Central memory CD4-positive, alpha-beta T cell (primary cell): ENCODE data around the gene TVP23C.
A peak's percentile ranks its signal among the peaks of the same experiment; 100 is the strongest.
"Not testable (repeated sequence)": the region's sequence is repeated elsewhere in the genome, so short reads cannot be mapped to it uniquely, and the experiment has no call there.

Experiments used
- DNase-seq: peaks from one replicate; pipeline ENCODE4 v3.0.0; 2022

Gene TVP23C

DNA sequence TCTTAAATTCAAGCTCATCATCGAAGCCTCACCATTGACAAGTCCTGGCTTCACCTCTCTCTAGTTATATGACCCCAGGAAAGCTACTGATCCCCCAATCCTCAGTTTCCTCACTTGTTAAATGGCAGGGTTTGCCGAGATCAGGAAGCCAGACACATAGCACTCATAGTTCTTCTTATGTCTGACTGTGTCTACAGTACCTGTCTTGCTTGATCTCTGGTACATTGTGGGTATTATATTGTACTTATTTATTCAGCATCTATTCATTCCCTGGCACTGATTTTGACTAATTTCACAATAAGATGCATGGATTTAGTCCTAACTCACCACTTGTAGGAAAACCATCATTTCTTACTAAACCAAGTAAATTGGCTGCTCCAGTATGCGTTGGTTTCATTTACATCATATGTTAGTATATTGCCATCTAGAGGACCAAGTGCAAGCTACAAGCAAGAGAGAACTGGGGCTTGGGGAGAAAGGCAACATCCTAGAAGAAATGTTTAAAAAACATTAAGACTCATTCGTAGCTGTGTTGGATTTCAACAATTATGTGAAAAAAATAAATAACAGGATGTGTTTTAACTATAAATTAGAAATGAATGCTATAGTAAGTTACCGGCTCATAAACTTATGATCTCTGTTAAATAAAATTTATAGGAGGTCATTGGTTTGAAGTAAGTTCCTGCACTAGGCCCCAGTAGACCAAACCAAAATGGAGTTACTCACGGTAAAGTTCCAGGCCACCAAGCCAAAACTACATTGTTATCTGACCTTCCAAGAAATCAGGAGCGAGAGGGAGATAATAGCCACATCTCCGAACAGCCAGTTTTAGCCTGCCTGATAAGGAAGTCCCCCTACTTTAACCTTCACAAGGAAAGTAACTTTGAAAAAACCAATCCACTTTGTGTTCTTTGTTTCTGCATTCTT, 36.7 kb downstream of the TVP23C start:
- DNase-seq: not testable (repeated sequence)

DNA sequence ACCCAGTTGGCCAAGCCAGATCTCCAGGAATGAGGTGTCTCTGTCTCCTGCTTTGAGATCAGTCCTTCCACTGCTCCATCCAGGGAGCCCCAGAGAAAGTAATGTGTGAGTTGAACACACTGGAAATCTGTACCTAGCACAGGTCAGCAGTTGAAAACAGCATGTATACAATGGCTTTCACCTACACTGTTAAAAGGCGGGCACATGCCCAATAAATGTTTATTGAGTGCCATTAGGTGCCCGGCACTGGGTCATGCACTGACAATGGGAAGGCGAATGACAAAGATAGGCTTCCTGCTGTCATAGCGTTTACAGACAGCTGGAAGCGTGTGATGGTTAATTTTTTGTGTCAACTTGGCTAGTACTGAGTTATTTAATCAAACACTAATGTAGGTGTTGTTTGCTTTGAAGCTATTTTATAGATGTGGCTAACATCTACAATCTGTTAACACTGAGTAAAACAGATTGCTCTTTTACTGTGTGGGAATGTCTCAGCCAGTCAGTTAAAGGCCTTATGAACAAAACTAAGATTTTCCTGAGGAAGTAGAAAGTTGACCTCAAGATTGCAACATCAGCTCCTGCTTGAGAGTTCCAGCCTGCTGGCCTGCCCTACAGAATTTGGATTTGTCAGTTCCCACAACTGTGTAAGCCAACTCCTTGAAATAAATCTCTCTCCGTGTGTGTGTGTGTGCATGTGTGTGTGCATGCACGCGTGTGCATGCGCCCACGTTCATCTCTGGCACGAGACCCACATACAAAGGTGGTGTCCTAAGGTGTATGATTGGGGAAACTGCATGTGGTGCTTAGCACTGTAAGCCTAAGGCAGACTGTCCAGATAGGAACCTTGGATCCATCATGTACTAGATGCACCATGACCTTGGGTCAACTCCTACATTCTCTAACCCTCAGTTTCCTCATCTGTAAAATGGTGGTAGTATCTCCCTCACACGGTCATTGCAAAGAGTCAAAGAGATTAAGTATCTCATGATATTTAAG, 38.0 kb downstream of the TVP23C start:
- DNase-seq: not testable (repeated sequence)

- DNase-seq: no peak
These were observed 47.1 kb downstream of the TVP23C start for GRCh38 chr17:15516150-15516549.

DNA sequence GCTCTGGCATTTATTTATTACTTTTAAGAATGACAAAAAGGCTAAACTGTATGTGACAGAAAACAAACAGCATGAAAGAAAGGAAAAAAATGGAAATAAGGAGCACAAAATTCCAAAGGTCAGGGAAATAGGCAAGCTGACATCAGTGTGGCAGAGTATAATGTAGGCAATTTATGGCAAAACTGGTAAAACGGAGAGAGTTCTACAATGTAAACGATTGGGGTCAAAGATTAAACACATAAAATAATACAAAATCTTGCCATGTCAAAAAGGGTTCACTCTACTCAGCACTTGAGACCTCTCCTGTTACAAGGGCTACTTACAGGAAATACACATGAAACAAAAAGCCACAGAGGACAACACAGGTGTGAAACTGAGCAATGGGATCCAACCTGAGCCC, 48.8 kb downstream of the TVP23C start:
- DNase-seq: no peak

DNA sequence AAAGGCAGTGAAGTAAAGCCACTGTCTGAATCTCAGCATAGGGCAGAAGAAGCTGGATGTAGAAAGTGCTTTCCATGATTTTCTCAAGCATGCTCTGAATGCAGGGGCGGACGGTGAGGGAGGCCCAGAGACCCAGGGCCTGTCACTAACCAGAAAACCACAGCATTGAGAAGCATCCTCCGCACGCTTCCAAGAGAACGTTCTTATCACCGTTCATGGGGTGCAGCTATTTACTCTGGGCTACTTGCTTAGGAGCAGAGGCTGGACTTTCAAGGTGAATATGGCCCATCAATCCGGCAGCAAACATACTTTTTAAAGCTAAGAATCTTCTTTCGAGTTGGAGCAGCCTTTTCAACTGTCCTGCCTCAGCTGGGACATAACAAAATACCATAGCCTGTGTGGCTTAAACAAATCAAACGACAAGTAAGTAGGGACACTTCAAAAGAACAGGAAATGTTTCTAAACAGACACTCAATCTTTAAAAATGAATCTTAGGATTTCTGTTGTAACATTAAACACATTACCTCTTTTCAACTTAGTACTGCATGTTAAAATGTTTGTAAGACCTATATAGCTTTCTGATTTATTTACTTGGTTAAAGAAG, 49.3 kb downstream of the TVP23C start:
- DNase-seq: no peak

DNA sequence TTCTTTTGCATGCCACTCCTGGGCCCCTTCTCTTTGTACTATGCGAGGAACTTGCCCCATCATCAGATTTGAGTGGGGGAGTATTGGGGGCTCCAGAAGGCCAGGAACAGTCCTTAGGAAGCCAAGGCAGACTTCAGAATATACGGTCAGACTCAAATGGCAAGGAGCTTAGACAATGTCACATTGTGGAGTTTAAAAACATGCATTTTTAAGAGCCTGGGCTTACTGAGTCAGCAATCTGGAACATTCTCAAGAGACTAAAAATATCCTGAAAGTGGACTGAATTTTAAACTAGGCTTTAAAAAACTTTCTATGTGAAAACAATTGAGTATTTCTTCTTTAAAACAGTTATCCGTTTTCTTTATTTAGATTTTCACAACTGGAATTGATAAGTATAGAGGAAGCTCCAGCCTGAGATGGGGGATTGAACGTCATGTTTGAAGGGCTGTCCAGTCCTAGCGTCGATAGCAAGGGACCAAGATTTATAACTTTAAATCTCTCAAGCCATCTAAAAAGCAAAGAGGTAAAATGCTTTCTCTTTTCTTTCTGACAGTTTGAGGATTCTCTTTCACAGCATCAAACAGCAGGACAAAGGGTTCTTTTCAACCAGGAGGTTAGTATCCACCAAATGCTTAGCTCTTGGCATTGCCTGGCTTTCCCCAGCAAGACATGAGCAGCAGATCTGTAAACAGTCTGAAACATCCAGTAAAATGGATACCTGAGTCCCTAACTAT, 50.1 kb downstream of the TVP23C start:
- no peak for DNase-seq

DNA sequence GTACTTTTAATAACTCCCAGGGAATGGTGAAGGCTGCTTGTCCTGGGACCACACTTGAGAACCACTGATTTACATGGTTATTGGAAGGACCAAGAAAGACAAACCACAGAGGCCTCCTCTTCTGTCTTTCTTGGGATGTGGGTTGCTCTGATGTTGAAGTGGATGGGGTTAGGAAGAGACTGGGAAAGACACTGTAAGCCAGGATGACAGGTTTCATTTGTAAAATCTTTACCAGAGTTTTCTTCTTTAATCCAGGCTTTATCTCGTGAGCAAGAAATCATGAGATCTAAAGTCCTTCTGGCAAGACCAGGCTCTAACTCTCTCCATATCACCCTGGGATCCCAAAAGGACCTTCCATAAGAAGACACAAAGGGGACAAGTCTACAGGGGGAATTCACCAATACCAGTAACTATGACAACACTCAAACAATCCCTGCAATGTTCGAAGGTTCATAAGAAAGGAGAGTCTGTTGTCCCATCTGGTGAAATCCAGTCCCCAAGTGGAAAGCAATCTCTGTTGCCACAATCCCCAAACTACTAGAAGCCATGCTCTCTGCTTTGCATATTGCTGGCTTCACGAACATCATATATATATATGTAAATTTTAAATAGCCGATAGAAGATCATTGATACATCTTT, 51.1 kb downstream of the TVP23C start:
- DNase-seq: no peak

GRCh38 chr17:15511142-15511541, 52.1 kb downstream of the TVP23C start:
- no peak for DNase-seq

DNA sequence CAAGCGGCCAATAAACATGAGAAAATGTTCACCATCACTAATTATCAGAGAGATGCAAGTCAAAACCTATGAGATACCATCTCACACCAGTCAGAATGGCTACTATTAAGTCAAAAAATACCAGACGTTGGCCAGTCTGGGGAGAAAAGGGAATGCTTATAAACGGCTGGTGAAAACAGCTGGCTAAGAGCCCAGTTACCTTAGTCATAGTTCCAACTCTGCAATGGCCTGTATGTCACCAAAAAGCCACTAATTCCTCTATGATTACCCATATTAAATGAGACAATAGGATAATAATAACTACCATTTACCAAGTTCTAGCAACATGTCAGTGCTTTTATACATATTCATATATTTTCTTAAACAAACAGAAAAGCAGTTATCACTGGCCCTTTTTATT, 52.9 kb downstream of the TVP23C start:
- no peak for DNase-seq

- DNase-seq: no peak
These were observed 54.2 kb downstream of the TVP23C start for GRCh38 chr17:15509095-15509494.

DNA sequence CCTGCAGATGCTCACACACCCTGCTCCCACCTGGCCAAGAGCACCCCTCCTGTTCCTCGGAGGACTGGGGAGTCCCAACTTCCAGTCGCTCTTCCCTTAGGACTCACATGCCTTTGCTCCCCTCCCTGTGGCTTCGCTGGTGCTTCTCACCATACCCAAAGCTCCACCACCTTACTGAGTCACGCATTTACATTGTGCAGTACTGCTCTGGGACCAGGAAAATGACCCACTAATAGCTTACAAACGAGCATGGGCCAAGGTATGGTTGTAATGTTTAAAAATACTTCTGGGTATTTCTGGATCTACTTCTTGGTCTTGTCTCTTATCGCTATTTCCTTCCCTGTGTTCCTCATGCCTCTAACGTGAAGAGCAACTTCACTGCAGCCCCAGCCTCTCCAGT, 54.8 kb downstream of the TVP23C start:
- DNase-seq: no peak

DNA sequence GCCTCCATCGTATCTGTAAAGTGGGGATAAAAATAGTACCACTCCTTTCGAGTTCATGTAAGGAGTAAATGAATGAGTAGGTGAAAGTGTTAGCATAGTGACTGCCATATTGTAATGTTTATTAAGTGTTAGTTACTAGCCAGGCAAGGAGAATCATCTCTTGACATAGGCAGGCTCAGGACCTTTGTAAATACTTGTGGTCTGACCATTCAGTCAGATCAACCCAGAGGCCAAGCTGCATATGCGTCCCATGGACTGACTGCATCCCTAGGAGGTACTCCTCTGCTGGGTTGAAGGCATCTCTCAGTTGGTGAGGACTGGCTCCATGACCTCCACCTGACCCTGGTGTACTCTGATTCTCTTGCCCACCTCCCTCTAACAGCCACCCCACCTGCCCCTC, 55.4 kb downstream of the TVP23C start:
- no peak for DNase-seq

DNA sequence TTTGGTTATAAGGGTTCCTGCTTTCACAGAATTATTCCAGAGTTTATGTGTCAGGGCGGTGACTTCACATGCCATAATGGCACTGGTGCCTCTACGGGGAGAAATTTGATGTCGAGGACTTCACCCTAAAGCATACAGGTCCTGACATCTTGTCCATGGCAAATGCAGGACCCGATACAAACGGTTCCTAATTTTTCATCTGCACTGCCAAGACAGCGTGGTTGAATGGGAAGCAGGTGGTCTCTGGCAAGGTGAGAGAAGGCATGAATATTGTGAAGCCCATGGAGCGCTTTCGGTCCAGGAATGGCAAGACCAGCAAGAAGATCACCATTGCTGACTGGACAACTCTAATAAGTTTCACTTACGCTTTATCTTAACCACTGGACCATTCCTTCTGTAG, 56.3 kb downstream of the TVP23C start:
- DNase-seq: no peak

DNA sequence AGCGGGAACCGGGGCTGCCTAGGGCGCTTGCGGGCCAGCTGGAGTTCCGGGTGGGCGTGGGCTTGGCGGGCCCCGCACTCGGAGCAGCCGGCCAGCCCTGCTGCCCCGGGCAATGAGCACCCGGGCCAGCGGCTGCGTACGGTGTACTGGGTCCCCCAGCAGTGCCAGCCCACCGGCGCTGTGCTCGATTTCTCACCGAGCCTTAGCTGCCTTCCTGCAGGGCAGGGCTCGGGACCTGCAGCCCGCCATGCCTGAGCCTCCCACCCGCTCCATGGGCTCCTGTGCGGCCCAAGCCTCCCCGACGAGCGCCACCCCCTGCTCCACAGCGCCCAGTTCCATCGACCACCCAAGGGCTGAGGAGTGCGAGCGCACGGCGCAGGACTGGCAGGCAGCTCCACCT, 57.6 kb downstream of the TVP23C start:
- DNase-seq: not testable (repeated sequence)

GRCh38 chr17:15503731-15504130, 59.6 kb downstream of the TVP23C start:
- DNase-seq: no peak

DNA sequence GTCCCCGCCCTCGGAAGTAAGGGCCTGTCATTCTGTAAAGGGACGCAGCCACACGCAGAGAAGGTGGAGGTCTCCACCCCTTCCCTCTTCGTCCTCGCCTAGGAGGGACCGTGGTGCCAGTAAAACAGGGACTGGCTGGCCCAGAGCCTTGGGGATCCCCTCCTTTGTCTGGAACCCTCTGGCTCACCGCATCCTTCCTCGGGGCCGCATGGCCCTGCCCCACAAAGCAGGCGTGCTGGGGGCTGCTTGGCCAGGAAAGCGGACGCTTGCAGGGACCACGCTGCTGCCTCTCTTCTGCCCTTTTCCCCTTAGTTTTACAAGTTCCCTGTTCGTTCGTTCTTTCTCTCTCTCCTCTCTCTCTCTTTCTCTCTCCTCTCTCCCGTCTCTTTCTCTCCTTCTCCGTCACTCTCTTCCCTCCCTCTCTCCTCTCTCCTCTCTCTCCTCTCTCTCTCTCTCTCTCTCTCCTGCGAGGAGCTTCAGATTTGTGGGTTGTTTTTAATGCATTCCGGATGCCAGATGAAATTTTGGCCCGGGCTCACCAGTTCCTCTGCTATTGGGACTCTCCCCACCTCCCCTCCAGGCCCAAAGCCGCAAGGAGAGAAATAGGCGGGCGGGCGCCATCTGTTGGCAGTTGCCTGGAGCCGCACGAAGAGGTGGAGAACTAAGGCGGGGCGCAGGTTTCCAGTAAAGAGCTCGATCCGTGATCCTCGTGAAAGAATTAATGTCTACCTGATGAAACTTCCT, 60.7 kb downstream of the TVP23C start:
- peak; percentile 22 for DNase-seq

GRCh38 chr17:15501793-15502192, 61.5 kb downstream of the TVP23C start:
- DNase-seq: no peak

DNA sequence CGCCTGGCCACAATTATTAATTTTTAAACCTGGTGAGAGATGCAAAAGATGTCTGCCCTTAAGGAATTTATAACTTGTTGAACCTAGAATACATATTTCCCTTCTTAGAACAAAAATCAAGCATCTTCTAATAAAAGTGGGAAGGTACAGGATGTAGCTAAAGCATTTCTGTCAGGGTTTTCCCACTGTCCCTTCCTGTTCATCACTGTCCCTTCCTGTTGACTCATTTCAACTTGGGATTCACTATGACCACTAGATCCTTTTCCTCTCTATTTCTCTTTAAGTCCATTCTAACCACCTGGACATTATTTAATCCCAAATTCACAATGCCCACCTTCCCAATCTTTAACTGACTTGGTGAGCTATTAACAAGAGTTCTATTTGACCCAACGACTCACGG, 62.0 kb downstream of the TVP23C start:
- no peak for DNase-seq

GRCh38 chr17:15498107-15498506, 65.2 kb downstream of the TVP23C start:
- DNase-seq: no peak

GRCh38 chr17:15496735-15497670, 66.3 kb downstream of the TVP23C start:
- no peak for DNase-seq
